ENCODE measurements around the gene PGBD5. TPM values are rescaled to one million over a fixed set of nuclear protein-coding genes. Genes with fewer than 3 reads are reported as not detected.

The PGBD5 gene
- total and polyA plus RNA-seq, 9 of the 15 experiments (the other 6 are each of a cell fraction or from before 2014, with no cell fraction given): under 0.01 to 0.40 (median 0.10) TPM; not detected in 3

DNA sequence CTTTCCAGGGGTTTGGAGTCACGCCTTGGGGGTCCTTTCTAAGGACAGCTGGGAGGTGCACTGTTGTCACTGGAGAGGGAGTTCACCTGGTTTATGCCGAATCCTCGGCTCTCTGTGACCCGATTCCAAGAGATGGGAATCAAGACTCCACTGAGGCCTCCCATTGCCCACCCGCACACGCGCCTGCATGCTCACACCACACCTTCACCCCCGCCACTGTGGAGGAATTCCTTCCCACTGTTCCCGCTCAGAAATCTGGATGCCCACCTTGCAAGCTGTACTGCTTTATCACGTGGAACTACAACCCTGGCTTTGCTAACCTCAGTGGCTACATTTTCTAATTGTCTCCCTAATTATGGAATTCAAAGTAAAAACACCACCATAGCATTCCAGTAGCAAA is 29.2 kb downstream of the PGBD5 start:
- no TSS peak for BruUV-seq (replicated peaks)
- H3K4me1 ChIP-seq (replicated peaks in 1 of 2; ENCODE audit: control insufficient read depth in 2 of 2, insufficient read depth in 2 of 2, low read length in 2 of 2): 0 out of 5 replicates have a peak, but pooled peaks cover 0 to 3% of the 10 kb centered on the region in 2 experiments
- no peak for ATAC-seq
- no peak overlapping the region for H3K9ac ChIP-seq (ENCODE audit: insufficient read depth in 1 of 2, low read depth in 2 of 2, low read length in 2 of 2)
- H3K9me1 ChIP-seq (ENCODE audit: control insufficient read depth, insufficient read depth, low read length): no peaks in the 10 kb centered on the region
- H3K27ac ChIP-seq (ENCODE audit: extremely low read depth, low read depth, low read length): no peak overlapping the region
- peaks cover 29 to 64% of the 10 kb centered on the region in 2 experiments for H3K27me3 ChIP-seq (ENCODE audit: control insufficient read depth in 2 of 2, insufficient read depth in 2 of 2, low read length in 2 of 2)
- no peaks in the 10 kb centered on the region for H3K79me2 ChIP-seq (ENCODE audit: control insufficient read depth, insufficient read depth, low read length)
- H2AFZ ChIP-seq (ENCODE audit: low read depth, low read length): no peak overlapping the region
- in situ Hi-C loops (cut with MboI): no loop called here
- no peak overlapping the region for H3K4me2 ChIP-seq (ENCODE audit: insufficient read depth, low read length)
- DNase-seq (ENCODE audit: extremely low read depth in 1 of 4, low spot score in 3 of 4): no peak
- TF ChIP-seq KDM2B (CRISPR knock-in tag; IDR thresholded peaks at IDR 0.05): no peak
- TF ChIP-seq JUN (IDR thresholded peaks at IDR 0.05; ENCODE audit: borderline replicate concordance, low read depth, low read length): no peak
- no peak for TF ChIP-seq JUN (CRISPR knock-in tag; IDR thresholded peaks at IDR 0.05; ENCODE audit: borderline replicate concordance)
- no peak for TF ChIP-seq ZBTB17 (CRISPR knock-in tag; IDR thresholded peaks at IDR 0.05)
- TF ChIP-seq POLR2B (IDR thresholded peaks at IDR 0.05; ENCODE audit: low read depth, partially characterized antibody): no peak
- no peak for TF ChIP-seq SAFB (IDR thresholded peaks at IDR 0.05; ENCODE audit: borderline replicate concordance, low read depth, low read length)
- no peak for TF ChIP-seq HDAC6 (IDR thresholded peaks at IDR 0.05; ENCODE audit: low read depth, low read length)
- no peak for TF ChIP-seq ZNF551 (CRISPR knock-in tag; IDR thresholded peaks at IDR 0.05)
- intact Hi-C loops (cut with micrococcal nuclease): no loop called here
- H3K9me3 ChIP-seq (replicated peaks; ENCODE audit: control insufficient read depth, insufficient read depth, low read depth, low read length): no peaks in the 10 kb centered on the region
- WGBS (ENCODE audit: insufficient coverage, low coverage, missing lambda C conversion rate): under 1% methylated on average over 10 of the region's 10 CpGs
- no peaks in the 10 kb centered on the region for H3K36me3 ChIP-seq (ENCODE audit: control insufficient read depth, insufficient read depth, low read length)
- H4K20me1 ChIP-seq (replicated peaks; ENCODE audit: control insufficient read depth, insufficient read depth, low read length): no peaks in the 10 kb centered on the region
- ChIA-PET CTCF (ENCODE audit: low intra/inter-chr PET ratio) (no interaction called here), POLR2A (no interaction called here)
- no peak for FAIRE-seq
- no peak overlapping the region for H3K4me3 ChIP-seq

Data from K562 (cell line).